Measurements from ENCODE around the gene LGALS16.

LGALS16 gene

DNA sequence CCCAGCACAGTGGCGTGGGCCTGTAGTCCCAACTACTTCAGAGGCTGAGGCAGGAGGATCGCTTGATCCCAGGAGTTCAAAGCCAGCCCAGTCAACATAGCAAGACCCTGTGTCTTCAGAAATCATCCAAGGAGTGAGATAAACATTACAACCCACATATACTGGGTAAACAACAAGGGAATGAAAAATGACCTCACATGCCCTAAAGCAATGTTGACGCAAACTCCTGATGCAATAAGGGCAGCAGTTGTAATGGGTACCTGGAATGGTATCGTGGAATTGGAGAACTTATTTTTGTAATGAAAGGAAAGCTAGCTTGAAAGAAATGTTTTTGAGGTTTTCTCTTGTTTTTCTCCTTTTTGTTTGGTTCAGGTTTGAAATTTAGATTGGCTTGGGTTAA lies 24.5 kb upstream of the LGALS16 start:
- no peak for DNase-seq (ENCODE audit: extremely low read depth, low read depth)
- no peak overlapping the region for H3K4me3 ChIP-seq (replicated peaks; ENCODE audit: low read depth, low read length)
- TF ChIP-seq, protein P1, sequence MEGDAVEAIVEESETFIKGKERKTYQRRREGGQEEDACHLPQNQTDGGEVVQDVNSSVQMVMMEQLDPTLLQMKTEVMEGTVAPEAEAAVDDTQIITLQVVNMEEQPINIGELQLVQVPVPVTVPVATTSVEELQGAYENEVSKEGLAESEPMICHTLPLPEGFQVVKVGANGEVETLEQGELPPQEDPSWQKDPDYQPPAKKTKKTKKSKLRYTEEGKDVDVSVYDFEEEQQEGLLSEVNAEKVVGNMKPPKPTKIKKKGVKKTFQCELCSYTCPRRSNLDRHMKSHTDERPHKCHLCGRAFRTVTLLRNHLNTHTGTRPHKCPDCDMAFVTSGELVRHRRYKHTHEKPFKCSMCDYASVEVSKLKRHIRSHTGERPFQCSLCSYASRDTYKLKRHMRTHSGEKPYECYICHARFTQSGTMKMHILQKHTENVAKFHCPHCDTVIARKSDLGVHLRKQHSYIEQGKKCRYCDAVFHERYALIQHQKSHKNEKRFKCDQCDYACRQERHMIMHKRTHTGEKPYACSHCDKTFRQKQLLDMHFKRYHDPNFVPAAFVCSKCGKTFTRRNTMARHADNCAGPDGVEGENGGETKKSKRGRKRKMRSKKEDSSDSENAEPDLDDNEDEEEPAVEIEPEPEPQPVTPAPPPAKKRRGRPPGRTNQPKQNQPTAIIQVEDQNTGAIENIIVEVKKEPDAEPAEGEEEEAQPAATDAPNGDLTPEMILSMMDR (IDR thresholded peaks at IDR 0.05; ENCODE audit: low read depth, low read length, missing control alignments): no peak

DNA sequence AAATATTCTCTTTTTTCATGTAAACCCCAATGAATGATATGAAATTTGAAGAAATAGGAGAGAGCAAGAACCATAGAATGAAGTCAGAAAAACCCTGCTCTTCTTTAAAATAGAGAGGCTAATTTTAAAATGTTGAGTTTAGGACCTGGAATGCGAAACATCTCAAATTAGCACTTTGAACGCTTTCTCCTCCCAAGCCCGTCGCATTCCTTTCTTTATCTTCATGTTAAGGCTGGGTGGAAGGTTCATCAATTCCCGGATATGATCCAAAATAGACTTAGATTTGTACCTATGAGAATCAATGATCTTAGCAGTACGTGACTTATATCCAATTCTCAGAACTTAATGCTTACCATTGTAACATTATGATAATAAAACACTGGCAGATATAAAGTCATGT lies 24.1 kb upstream of the LGALS16 start:
- TF ChIP-seq, protein P1 (IDR thresholded peaks at IDR 0.05; ENCODE audit: low read depth, low read length, missing control alignments): no peak
- H3K4me3 ChIP-seq (replicated peaks; ENCODE audit: low read depth, low read length): no peak overlapping the region
- DNase-seq (ENCODE audit: extremely low read depth, low read depth): no peak

GRCh38 chr19:39637891-39638290 lies 17.8 kb upstream of the LGALS16 start:
- DNase-seq (ENCODE audit: extremely low read depth, low read depth): no peak
- H3K4me3 ChIP-seq (replicated peaks; ENCODE audit: low read depth, low read length): no peak overlapping the region
- TF ChIP-seq, protein P1 (IDR thresholded peaks at IDR 0.05; ENCODE audit: low read depth, low read length, missing control alignments): no peak

DNA sequence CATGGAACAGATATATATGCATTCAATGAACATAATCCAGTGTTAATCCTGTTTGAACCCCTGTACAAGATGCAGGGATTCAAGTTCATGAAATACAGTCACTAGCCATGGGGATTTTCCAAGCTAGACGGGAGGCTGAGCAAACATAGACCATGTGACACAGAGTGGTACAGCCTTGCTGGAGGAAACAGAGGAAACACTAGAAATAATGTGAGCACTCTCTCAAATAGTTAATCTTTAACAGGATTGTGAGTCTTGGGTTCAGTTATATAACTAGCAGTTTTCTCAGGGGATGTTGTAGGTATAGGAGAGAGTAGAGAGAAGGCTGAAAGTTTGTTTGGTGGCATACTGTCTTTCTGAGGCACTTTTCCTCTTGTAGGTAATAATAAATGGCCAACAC lies 13.9 kb upstream of the LGALS16 start:
- TF ChIP-seq, protein P1 (IDR thresholded peaks at IDR 0.05; ENCODE audit: low read depth, low read length, missing control alignments): no peak
- no peak for DNase-seq (ENCODE audit: extremely low read depth, low read depth)
- no peak overlapping the region for H3K4me3 ChIP-seq (replicated peaks; ENCODE audit: low read depth, low read length)

GRCh38 chr19:39643591-39643990 lies 12.1 kb upstream of the LGALS16 start:
- no peak for DNase-seq (ENCODE audit: extremely low read depth, low read depth)
- TF ChIP-seq, protein P1 (IDR thresholded peaks at IDR 0.05; ENCODE audit: low read depth, low read length, missing control alignments): no peak
- no peak overlapping the region for H3K4me3 ChIP-seq (replicated peaks; ENCODE audit: low read depth, low read length)

GRCh38 chr19:39645800-39646411 lies 9.8 kb upstream of the LGALS16 start:
- peak; percentile 3 for DNase-seq (ENCODE audit: extremely low read depth, low read depth)
- no peak overlapping the region for H3K4me3 ChIP-seq (replicated peaks; ENCODE audit: low read depth, low read length)
- TF ChIP-seq, protein P1 (IDR thresholded peaks at IDR 0.05; ENCODE audit: low read depth, low read length, missing control alignments): no peak

DNA sequence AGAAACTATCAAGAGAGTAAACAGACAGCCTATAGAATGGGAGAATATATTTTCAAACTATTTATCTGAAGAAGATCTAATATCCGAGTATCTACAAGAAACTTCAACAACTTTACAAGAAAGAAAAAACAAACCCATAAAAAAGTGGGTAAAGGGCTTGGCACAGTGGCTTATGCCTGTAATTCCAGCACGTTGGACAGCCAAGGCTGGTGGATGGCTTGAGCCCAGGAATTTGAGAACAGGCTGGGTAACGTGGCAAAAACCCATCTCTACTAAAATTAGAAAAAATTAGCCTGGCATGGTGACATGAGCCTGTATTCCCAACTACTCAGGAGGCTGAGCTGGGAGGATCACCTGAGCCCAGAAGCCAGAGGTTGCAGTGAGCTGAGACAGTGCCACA lies 7.8 kb upstream of the LGALS16 start:
- no peak overlapping the region for H3K4me3 ChIP-seq (replicated peaks; ENCODE audit: low read depth, low read length)
- TF ChIP-seq, protein P1 (IDR thresholded peaks at IDR 0.05; ENCODE audit: low read depth, low read length, missing control alignments): no peak
- DNase-seq (ENCODE audit: extremely low read depth, low read depth): no peak
